ENCODE measurements around the gene PCDH9. TPM values are rescaled to one million over a fixed set of nuclear protein-coding genes. Genes with fewer than 3 reads are reported as not detected.
A peak's percentile ranks its signal among the peaks of the same experiment; 100 is the strongest.

PCDH9 gene
- total and polyA plus RNA-seq, 2 experiments from 2014 or later, result 0.31 to 0.52 TPM

DNA sequence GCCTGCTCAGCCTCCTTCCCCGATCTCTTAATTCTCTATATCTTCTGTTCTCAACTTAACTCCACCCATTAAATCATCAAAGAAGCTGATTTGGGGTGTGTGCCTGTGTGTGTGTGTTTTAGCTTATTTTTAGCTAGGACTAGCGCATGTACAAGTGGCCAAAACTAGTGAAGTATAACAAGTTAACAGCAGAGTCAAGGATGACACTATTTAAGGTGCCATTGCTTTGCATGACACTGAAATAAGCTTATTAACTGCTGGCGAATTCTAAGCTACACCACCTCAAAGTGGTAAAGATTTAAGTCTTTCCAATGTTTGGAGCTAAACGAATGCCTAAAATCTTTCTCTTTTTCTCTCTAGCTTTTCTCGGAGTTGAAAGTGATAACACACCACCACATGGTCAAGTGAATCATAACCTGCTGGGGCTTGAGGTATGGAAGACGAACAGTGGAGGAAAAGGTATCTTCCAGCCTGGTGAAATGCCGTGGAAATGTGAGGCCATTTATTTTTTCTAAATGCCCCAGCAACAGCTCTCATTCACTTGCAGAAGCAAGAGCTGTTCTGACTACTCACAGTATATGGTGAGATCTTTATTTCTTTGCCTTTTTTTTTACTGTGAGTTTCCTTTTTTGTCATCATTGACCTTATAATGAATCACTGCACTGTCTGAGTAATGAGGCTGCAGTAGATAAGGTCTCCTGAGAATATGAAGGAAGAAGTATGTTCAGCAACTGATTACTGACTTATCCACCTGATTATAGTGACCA lies 570.3 kb downstream of the PCDH9 start:
- TF ChIP-seq, protein P1, sequence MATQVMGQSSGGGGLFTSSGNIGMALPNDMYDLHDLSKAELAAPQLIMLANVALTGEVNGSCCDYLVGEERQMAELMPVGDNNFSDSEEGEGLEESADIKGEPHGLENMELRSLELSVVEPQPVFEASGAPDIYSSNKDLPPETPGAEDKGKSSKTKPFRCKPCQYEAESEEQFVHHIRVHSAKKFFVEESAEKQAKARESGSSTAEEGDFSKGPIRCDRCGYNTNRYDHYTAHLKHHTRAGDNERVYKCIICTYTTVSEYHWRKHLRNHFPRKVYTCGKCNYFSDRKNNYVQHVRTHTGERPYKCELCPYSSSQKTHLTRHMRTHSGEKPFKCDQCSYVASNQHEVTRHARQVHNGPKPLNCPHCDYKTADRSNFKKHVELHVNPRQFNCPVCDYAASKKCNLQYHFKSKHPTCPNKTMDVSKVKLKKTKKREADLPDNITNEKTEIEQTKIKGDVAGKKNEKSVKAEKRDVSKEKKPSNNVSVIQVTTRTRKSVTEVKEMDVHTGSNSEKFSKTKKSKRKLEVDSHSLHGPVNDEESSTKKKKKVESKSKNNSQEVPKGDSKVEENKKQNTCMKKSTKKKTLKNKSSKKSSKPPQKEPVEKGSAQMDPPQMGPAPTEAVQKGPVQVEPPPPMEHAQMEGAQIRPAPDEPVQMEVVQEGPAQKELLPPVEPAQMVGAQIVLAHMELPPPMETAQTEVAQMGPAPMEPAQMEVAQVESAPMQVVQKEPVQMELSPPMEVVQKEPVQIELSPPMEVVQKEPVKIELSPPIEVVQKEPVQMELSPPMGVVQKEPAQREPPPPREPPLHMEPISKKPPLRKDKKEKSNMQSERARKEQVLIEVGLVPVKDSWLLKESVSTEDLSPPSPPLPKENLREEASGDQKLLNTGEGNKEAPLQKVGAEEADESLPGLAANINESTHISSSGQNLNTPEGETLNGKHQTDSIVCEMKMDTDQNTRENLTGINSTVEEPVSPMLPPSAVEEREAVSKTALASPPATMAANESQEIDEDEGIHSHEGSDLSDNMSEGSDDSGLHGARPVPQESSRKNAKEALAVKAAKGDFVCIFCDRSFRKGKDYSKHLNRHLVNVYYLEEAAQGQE (IDR thresholded peaks at IDR 0.05; ENCODE audit: unreplicated experiment), result no peak
- TF ChIP-seq, protein P2, sequence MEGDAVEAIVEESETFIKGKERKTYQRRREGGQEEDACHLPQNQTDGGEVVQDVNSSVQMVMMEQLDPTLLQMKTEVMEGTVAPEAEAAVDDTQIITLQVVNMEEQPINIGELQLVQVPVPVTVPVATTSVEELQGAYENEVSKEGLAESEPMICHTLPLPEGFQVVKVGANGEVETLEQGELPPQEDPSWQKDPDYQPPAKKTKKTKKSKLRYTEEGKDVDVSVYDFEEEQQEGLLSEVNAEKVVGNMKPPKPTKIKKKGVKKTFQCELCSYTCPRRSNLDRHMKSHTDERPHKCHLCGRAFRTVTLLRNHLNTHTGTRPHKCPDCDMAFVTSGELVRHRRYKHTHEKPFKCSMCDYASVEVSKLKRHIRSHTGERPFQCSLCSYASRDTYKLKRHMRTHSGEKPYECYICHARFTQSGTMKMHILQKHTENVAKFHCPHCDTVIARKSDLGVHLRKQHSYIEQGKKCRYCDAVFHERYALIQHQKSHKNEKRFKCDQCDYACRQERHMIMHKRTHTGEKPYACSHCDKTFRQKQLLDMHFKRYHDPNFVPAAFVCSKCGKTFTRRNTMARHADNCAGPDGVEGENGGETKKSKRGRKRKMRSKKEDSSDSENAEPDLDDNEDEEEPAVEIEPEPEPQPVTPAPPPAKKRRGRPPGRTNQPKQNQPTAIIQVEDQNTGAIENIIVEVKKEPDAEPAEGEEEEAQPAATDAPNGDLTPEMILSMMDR (conservative IDR thresholded peaks at IDR 0.05; ENCODE audit: low read depth in 2 of 2), result no peak
- no peak for TF ChIP-seq ZNF114 (CRISPR knock-in tag; IDR thresholded peaks at IDR 0.05)
- TF ChIP-seq JUNB (IDR thresholded peaks at IDR 0.05; ENCODE audit: unreplicated experiment), result no peak
- no peak for TF ChIP-seq EZH2phosphoT487 (IDR thresholded peaks at IDR 0.05; ENCODE audit: unreplicated experiment)
- TF ChIP-seq, protein P3, sequence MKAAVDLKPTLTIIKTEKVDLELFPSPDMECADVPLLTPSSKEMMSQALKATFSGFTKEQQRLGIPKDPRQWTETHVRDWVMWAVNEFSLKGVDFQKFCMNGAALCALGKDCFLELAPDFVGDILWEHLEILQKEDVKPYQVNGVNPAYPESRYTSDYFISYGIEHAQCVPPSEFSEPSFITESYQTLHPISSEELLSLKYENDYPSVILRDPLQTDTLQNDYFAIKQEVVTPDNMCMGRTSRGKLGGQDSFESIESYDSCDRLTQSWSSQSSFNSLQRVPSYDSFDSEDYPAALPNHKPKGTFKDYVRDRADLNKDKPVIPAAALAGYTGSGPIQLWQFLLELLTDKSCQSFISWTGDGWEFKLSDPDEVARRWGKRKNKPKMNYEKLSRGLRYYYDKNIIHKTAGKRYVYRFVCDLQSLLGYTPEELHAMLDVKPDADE (IDR thresholded peaks at IDR 0.05), result no peak
- TF ChIP-seq, protein P4, sequence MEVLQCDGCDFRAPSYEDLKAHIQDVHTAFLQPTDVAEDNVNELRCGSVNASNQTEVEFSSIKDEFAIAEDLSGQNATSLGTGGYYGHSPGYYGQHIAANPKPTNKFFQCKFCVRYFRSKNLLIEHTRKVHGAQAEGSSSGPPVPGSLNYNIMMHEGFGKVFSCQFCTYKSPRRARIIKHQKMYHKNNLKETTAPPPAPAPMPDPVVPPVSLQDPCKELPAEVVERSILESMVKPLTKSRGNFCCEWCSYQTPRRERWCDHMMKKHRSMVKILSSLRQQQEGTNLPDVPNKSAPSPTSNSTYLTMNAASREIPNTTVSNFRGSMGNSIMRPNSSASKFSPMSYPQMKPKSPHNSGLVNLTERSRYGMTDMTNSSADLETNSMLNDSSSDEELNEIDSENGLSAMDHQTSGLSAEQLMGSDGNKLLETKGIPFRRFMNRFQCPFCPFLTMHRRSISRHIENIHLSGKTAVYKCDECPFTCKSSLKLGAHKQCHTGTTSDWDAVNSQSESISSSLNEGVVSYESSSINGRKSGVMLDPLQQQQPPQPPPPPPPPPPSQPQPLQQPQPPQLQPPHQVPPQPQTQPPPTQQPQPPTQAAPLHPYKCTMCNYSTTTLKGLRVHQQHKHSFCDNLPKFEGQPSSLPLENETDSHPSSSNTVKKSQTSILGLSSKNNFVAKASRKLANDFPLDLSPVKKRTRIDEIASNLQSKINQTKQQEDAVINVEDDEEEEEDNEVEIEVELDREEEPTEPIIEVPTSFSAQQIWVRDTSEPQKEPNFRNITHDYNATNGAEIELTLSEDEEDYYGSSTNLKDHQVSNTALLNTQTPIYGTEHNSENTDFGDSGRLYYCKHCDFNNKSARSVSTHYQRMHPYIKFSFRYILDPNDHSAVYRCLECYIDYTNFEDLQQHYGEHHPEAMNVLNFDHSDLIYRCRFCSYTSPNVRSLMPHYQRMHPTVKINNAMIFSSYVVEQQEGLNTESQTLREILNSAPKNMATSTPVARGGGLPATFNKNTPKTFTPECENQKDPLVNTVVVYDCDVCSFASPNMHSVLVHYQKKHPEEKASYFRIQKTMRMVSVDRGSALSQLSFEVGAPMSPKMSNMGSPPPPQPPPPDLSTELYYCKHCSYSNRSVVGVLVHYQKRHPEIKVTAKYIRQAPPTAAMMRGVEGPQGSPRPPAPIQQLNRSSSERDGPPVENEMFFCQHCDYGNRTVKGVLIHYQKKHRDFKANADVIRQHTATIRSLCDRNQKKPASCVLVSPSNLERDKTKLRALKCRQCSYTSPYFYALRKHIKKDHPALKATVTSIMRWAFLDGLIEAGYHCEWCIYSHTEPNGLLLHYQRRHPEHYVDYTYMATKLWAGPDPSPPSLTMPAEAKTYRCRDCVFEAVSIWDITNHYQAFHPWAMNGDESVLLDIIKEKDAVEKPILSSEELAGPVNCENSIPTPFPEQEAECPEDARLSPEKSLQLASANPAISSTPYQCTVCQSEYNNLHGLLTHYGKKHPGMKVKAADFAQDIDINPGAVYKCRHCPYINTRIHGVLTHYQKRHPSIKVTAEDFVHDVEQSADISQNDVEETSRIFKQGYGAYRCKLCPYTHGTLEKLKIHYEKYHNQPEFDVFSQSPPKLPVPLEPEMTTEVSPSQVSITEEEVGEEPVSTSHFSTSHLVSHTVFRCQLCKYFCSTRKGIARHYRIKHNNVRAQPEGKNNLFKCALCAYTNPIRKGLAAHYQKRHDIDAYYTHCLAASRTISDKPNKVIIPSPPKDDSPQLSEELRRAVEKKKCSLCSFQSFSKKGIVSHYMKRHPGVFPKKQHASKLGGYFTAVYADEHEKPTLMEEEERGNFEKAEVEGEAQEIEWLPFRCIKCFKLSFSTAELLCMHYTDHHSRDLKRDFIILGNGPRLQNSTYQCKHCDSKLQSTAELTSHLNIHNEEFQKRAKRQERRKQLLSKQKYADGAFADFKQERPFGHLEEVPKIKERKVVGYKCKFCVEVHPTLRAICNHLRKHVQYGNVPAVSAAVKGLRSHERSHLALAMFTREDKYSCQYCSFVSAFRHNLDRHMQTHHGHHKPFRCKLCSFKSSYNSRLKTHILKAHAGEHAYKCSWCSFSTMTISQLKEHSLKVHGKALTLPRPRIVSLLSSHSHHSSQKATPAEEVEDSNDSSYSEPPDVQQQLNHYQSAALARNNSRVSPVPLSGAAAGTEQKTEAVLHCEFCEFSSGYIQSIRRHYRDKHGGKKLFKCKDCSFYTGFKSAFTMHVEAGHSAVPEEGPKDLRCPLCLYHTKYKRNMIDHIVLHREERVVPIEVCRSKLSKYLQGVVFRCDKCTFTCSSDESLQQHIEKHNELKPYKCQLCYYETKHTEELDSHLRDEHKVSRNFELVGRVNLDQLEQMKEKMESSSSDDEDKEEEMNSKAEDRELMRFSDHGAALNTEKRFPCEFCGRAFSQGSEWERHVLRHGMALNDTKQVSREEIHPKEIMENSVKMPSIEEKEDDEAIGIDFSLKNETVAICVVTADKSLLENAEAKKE (CRISPR knock-in tag; IDR thresholded peaks at IDR 0.05), result no peak
- no peak for TF ChIP-seq STAT1 (IDR thresholded peaks at IDR 0.05; ENCODE audit: unreplicated experiment)
- TF ChIP-seq EZH2 (IDR thresholded peaks at IDR 0.05; ENCODE audit: low read depth, unreplicated experiment), result no peak
- TF ChIP-seq CREB1 (CRISPR knock-in tag; IDR thresholded peaks at IDR 0.05; ENCODE audit: low read depth), result no peak
- no peak for TF ChIP-seq ZNF331 (CRISPR knock-in tag; IDR thresholded peaks at IDR 0.05; ENCODE audit: low read depth)
- TF ChIP-seq NANOG (IDR thresholded peaks at IDR 0.05; ENCODE audit: borderline replicate concordance), result no peak
- TF ChIP-seq POLR2AphosphoS5 (IDR thresholded peaks at IDR 0.05; ENCODE audit: low read depth), result no peak

More for the DNA sequence above, 570.3 kb downstream of the PCDH9 start:
- H3K36me3 Mint-ChIP-seq (ENCODE audit: low read depth), result no peaks in the 10 kb centered on the region
- no peaks in the 10 kb centered on the region for H3K9me2 ChIP-seq (ENCODE audit: insufficient read depth)
- H3K4me1 Mint-ChIP-seq, result peaks cover 4% of the 10 kb centered on the region; the same call in 2 of the 3 replicates
- H2AFZ ChIP-seq, result peak overlapping the region; percentile 25; the same call in 1 of the 2 replicates
- no peak overlapping the region for H3K4me3 ChIP-seq
- no peaks in the 10 kb centered on the region for H4K20me1 ChIP-seq (replicated peaks; ENCODE audit: insufficient read depth)
- DNase-seq (ENCODE audit: low spot score), result no peak
- H3K79me2 ChIP-seq (replicated peaks; ENCODE audit: insufficient read depth), result no peaks in the 10 kb centered on the region
- H3K27ac ChIP-seq (ENCODE audit: low read depth), result no peak overlapping the region
- H3K27me3 ChIP-seq (ENCODE audit: insufficient read depth), result no peaks in the 10 kb centered on the region
- H3K27me3 Mint-ChIP-seq (ENCODE audit: insufficient read depth, low read depth, poor library complexity), result no peaks in the 10 kb centered on the region
- H3K4me1 ChIP-seq (ENCODE audit: insufficient read depth), result 0 out of 2 replicates have a peak, but pooled peaks cover 3% of the 10 kb centered on the region
- no peaks in the 10 kb centered on the region for H3K9me3 Mint-ChIP-seq
- no peak overlapping the region for H3K27ac Mint-ChIP-seq
- H3K4me2 ChIP-seq, result no peak overlapping the region
- no peaks in the 10 kb centered on the region for H3F3A ChIP-seq (replicated peaks; ENCODE audit: low read depth)
- H3K36me3 ChIP-seq (ENCODE audit: insufficient read depth), result no peaks in the 10 kb centered on the region
- H3K4me3 Mint-ChIP-seq, result no peak overlapping the region
- no peak for ATAC-seq

Data from GM23338 (cell line).